Measurements from ENCODE around the gene CTTNBP2.
A peak's percentile ranks its signal among the peaks of the same experiment; 100 is the strongest.

The CTTNBP2 gene

GRCh38 chr7:117809958-117810357 lies 63.3 kb downstream of the CTTNBP2 start:
- H4K20me1 ChIP-seq (ENCODE audit: insufficient read depth, low read length), result no peaks in the 10 kb centered on the region
- DNase-seq, result peak; percentile 71
- TF ChIP-seq EZH2phosphoT487 (IDR thresholded peaks at IDR 0.05; ENCODE audit: low read length) (no peak), CTCF (IDR thresholded peaks at IDR 0.05; ENCODE audit: low read length) (no peak)
- no peaks in the 10 kb centered on the region for H3K9me2 ChIP-seq (replicated peaks; ENCODE audit: insufficient read depth, low read length)
- no peak overlapping the region for H3K9ac ChIP-seq (ENCODE audit: low read length)
- no peak overlapping the region for H2AFZ ChIP-seq (ENCODE audit: low read length)
- peaks cover 11% of the 10 kb centered on the region for H3K4me1 ChIP-seq (ENCODE audit: low read length)
- no peaks in the 10 kb centered on the region for H3K36me3 ChIP-seq (replicated peaks; ENCODE audit: insufficient read depth, low read length)
- peaks cover 5% of the 10 kb centered on the region; the same call in 1 of the 2 replicates for H3F3A ChIP-seq (ENCODE audit: insufficient read depth, low read length)
- H3K9me3 ChIP-seq (replicated peaks; ENCODE audit: insufficient read depth, low read length), result no peaks in the 10 kb centered on the region
- H3K4me2 ChIP-seq (ENCODE audit: low read depth, low read length), result no peak overlapping the region
- no peak overlapping the region for H3K27ac ChIP-seq (ENCODE audit: low read length)
- H3K27me3 ChIP-seq (replicated peaks; ENCODE audit: insufficient read depth, low read length), result no peaks in the 10 kb centered on the region
- no peaks in the 10 kb centered on the region for H3K79me2 ChIP-seq (ENCODE audit: low read length)
- no peak overlapping the region for H3K4me3 ChIP-seq (ENCODE audit: low read length)

GRCh38 chr7:117808910-117809705 lies 64.1 kb downstream of the CTTNBP2 start:
- Histone ChIP-seq H2AFZ (ENCODE audit: low read length) (no peak overlapping the region), H3K27ac (ENCODE audit: low read length) (no peak overlapping the region), H3K9ac (ENCODE audit: low read length) (no peak overlapping the region), H3K79me2 (ENCODE audit: low read length) (no peaks in the 10 kb centered on the region), H3K4me3 (ENCODE audit: low read length) (no peak overlapping the region), H3K9me3 (replicated peaks; ENCODE audit: insufficient read depth, low read length) (no peaks in the 10 kb centered on the region), H3K4me1 (ENCODE audit: low read length) (peaks cover 11% of the 10 kb centered on the region), H3K36me3 (replicated peaks; ENCODE audit: insufficient read depth, low read length) (no peaks in the 10 kb centered on the region), H3F3A (ENCODE audit: insufficient read depth, low read length) (peaks cover 5% of the 10 kb centered on the region; the same call in 1 of the 2 replicates), H3K27me3 (replicated peaks; ENCODE audit: insufficient read depth, low read length) (no peaks in the 10 kb centered on the region), H3K9me2 (replicated peaks; ENCODE audit: insufficient read depth, low read length) (no peaks in the 10 kb centered on the region), H4K20me1 (ENCODE audit: insufficient read depth, low read length) (no peaks in the 10 kb centered on the region), H3K4me2 (ENCODE audit: low read depth, low read length) (no peak overlapping the region)
- no peak for TF ChIP-seq EZH2phosphoT487 (IDR thresholded peaks at IDR 0.05; ENCODE audit: low read length)
- no peak for TF ChIP-seq EZH2 (optimal IDR thresholded peaks at IDR 0.05; ENCODE audit: low read depth, low read length)
- no peak for TF ChIP-seq CTCF (IDR thresholded peaks at IDR 0.05; ENCODE audit: low read length)
- DNase-seq, result peak; percentile 37

- no peaks in the 10 kb centered on the region for H3K9me3 ChIP-seq (replicated peaks; ENCODE audit: insufficient read depth, low read length)
- no peak overlapping the region for H2AFZ ChIP-seq (ENCODE audit: low read length)
- no peak overlapping the region for H3K9ac ChIP-seq (ENCODE audit: low read length)
- no peaks in the 10 kb centered on the region for H3K79me2 ChIP-seq (ENCODE audit: low read length)
- DNase-seq, result no peak
- H4K20me1 ChIP-seq (ENCODE audit: insufficient read depth, low read length), result no peaks in the 10 kb centered on the region
- H3K9me2 ChIP-seq (replicated peaks; ENCODE audit: insufficient read depth, low read length), result no peaks in the 10 kb centered on the region
- no peak overlapping the region for H3K4me2 ChIP-seq (ENCODE audit: low read depth, low read length)
- peaks cover 11% of the 10 kb centered on the region for H3K4me1 ChIP-seq (ENCODE audit: low read length)
- H3K4me3 ChIP-seq (ENCODE audit: low read length), result no peak overlapping the region
- no peak overlapping the region for H3K27ac ChIP-seq (ENCODE audit: low read length)
- TF ChIP-seq CTCF (IDR thresholded peaks at IDR 0.05; ENCODE audit: low read length) (no peak), EZH2 (optimal IDR thresholded peaks at IDR 0.05; ENCODE audit: low read depth, low read length) (no peak), EZH2phosphoT487 (IDR thresholded peaks at IDR 0.05; ENCODE audit: low read length) (no peak)
- H3K36me3 ChIP-seq (replicated peaks; ENCODE audit: insufficient read depth, low read length), result no peaks in the 10 kb centered on the region
- H3F3A ChIP-seq (ENCODE audit: insufficient read depth, low read length), result peaks cover 5% of the 10 kb centered on the region; the same call in 1 of the 2 replicates
- H3K27me3 ChIP-seq (replicated peaks; ENCODE audit: insufficient read depth, low read length), result no peaks in the 10 kb centered on the region
Measured at GRCh38 chr7:117808341-117808757, 64.9 kb downstream of the CTTNBP2 start.
